ENCODE results near the gene SNX32. TPM values are rescaled to one million over a fixed set of nuclear protein-coding genes. Genes with fewer than 3 reads are reported as not detected.
A peak's percentile ranks its signal among the peaks of the same experiment; 100 is the strongest.

SNX32 gene
- total and polyA plus RNA-seq, 2 of the 13 experiments (the other 11 are each of a cell fraction or from before 2014, with no cell fraction given) = 0.09 to 0.34 TPM

GRCh38 chr11:65855927-65856363 is 22.2 kb downstream of the SNX32 start:
- H3K36me3 ChIP-seq (replicated peaks in 1 of 2; ENCODE audit: control insufficient read depth in 1 of 2, insufficient read depth in 2 of 2, low read length in 2 of 2) = peaks cover 14 to 34% of the 10 kb centered on the region in 2 experiments
- peak overlapping the region; percentile 86; the same call in 1 of the 2 replicates for H3K9ac ChIP-seq (ENCODE audit: insufficient read depth, low read depth, low read length)
- H3K4me3 ChIP-seq (replicated peaks in 1 of 3; ENCODE audit: insufficient read depth in 1 of 3, low read depth in 2 of 3, low read length in 3 of 3) = peak overlapping the region in 1 of 3 experiments; percentile 99; a peak in 2 of 6 replicates
- peaks cover 50% of the 10 kb centered on the region for H4K20me1 ChIP-seq (ENCODE audit: insufficient read depth, low read length)
- ATAC-seq (no peak), FAIRE-seq (no peak), DNase-seq (ENCODE audit: low spot score) (no peak)
- peaks cover 24% of the 10 kb centered on the region for H3K79me2 ChIP-seq (ENCODE audit: insufficient read depth, low read length)
- H3K27me3 ChIP-seq (ENCODE audit: control insufficient read depth in 1 of 2, insufficient read depth in 2 of 2, low read length in 2 of 2) = no peaks in the 10 kb centered on the region; a peak in 1 of 5 replicates
- peaks cover 51% of the 10 kb centered on the region for H3K4me1 ChIP-seq (ENCODE audit: insufficient read depth, low read length)
- no peak overlapping the region for H3K27ac ChIP-seq (ENCODE audit: extremely low read length, insufficient read depth, low read length)
- H2AFZ ChIP-seq (ENCODE audit: low read length) = no peak overlapping the region
- BruUV-seq (replicated peaks) = no TSS peak
- in situ Hi-C loops (cut with HindIII; ENCODE audit: extremely low pct_ligation_motif_present, low pct_unique_long_range_greater_than_20kb) = loop anchor here (10.0 kb wide), 1 partner anchor 301 kb away; the partner anchor contains the start of gene LTBP3
- TF ChIP-seq BHLHE40 (IDR thresholded peaks at IDR 0.05; ENCODE audit: low read length) = no peak
- no peak for TF ChIP-seq ELF3 (CRISPR knock-in tag; IDR thresholded peaks at IDR 0.05)
- no peak for TF ChIP-seq ZNF761 (CRISPR knock-in tag; conservative IDR thresholded peaks at IDR 0.05)
- no peak for TF ChIP-seq FOXP1 (IDR thresholded peaks at IDR 0.05)
- TF ChIP-seq FOXP1 (CRISPR knock-in tag; IDR thresholded peaks at IDR 0.05) = no peak
- TF ChIP-seq ZNF33A (CRISPR knock-in tag; IDR thresholded peaks at IDR 0.05; ENCODE audit: borderline replicate concordance) = no peak
- no peak for TF ChIP-seq PRPF4 (IDR thresholded peaks at IDR 0.05; ENCODE audit: low read depth, low read length, poor library complexity, severe bottlenecking)
- TF ChIP-seq HNRNPL (IDR thresholded peaks at IDR 0.05; ENCODE audit: low read depth, low read length) = no peak
- TF ChIP-seq ZNF292 (CRISPR knock-in tag; IDR thresholded peaks at IDR 0.05; ENCODE audit: borderline replicate concordance, low read depth) = no peak
- no peak for TF ChIP-seq PPARG (CRISPR knock-in tag; conservative IDR thresholded peaks at IDR 0.05)
- TF ChIP-seq NCOR1 (IDR thresholded peaks at IDR 0.05; ENCODE audit: borderline replicate concordance, low read length) = no peak
- TF ChIP-seq, protein P1, sequence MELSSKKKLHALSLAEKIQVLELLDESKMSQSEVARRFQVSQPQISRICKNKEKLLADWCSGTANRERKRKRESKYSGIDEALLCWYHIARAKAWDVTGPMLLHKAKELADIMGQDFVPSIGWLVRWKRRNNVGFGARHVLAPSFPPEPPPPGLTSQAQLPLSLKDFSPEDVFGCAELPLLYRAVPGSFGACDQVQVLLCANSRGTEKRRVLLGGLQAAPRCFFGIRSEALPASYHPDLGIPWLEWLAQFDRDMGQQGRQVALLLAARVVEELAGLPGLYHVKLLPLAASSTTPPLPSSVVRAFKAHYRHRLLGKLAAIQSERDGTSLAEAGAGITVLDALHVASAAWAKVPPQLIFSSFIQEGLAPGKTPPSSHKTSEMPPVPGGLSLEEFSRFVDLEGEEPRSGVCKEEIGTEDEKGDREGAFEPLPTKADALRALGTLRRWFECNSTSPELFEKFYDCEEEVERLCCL (CRISPR knock-in tag; IDR thresholded peaks at IDR 0.05; ENCODE audit: borderline replicate concordance) = no peak
- no peak for TF ChIP-seq MNT (IDR thresholded peaks at IDR 0.05)
- no peak for TF ChIP-seq ATF3 (CRISPR knock-in tag; IDR thresholded peaks at IDR 0.05)
- TF ChIP-seq ZSCAN30 (CRISPR knock-in tag; IDR thresholded peaks at IDR 0.05) = no peak
- TF ChIP-seq ARHGAP35 (CRISPR knock-in tag; IDR thresholded peaks at IDR 0.05; ENCODE audit: borderline replicate concordance) = no peak
- no peak for TF ChIP-seq ZNF335 (CRISPR knock-in tag; IDR thresholded peaks at IDR 0.05)
- TF ChIP-seq THAP8 (CRISPR knock-in tag; IDR thresholded peaks at IDR 0.05; ENCODE audit: borderline replicate concordance) = no peak
- TF ChIP-seq ZNF354B (CRISPR knock-in tag; IDR thresholded peaks at IDR 0.05) = no peak
- 94% methylated on average over 15 of the region's 15 CpGs for WGBS (ENCODE audit: low lambda C conversion rate)
- ChIA-PET CTCF (ENCODE audit: low intra/inter-chr PET ratio, low total read pairs) (no interaction called here), POLR2A (interaction anchor here (1.3 kb wide), 1 partner anchor 35 kb away, joined by 3 read pairs; the partner anchor contains the start of gene CCDC85B)
- peak overlapping the region; percentile 79 for H3K4me2 ChIP-seq (ENCODE audit: low read depth, low read length)
- intact Hi-C loops (cut with micrococcal nuclease; ENCODE audit: unreplicated experiment) = no loop called here
- H3K9me3 ChIP-seq (ENCODE audit: low read length) = 0 out of 2 replicates have a peak, but pooled peaks cover 4% of the 10 kb centered on the region
